K562 (cell line): Measurements from ENCODE around the gene DBH.

Source experiments
- BHLHE40 ChIP-seq: IDR thresholded peaks from 2 replicates; pipeline ENCODE4 v1.6.1; 2011; ENCODE audit warnings: low read length, improper control_type of control experiment
- GATAD2A ChIP-seq: fragments of 450-650 bp; IDR thresholded peaks from 2 replicates; pipeline ENCODE4 v1.6.1; 2017
- HDAC6 ChIP-seq: IDR thresholded peaks from 2 replicates; pipeline ENCODE4 v1.6.1; 2012; ENCODE audit warnings: low read depth, mild to moderate bottlenecking, control low read depth, inconsistent platforms, low read length, moderate library complexity
- HDGF ChIP-seq: fragments of 450-650 bp; IDR thresholded peaks from 2 replicates; pipeline ENCODE4 v1.6.1; 2016
- HNRNPL ChIP-seq: fragments of 200-400 bp; formaldehyde crosslinking; IDR thresholded peaks from 2 replicates; pipeline ENCODE4 v1.6.1; 2017; ENCODE audit warnings: low read depth, mild to moderate bottlenecking, low read length
- POLR2AphosphoS5 ChIP-seq: IDR thresholded peaks from 2 replicates; pipeline ENCODE4 v1.6.1; 2011; ENCODE audit warnings: mild to moderate bottlenecking, low read depth, low read length, moderate library complexity; ENCODE audit not compliant: control insufficient read depth, insufficient read depth
- SUPT5H ChIP-seq: fragments of 450-650 bp; IDR thresholded peaks from 2 replicates; pipeline ENCODE4 v1.6.1; 2016
- TAF1 ChIP-seq: IDR thresholded peaks from 2 replicates; pipeline ENCODE4 v1.6.1; 2011; ENCODE audit warnings: mild to moderate bottlenecking, low read length, moderate library complexity; ENCODE audit not compliant: insufficient read depth, control insufficient read depth, severe bottlenecking; ENCODE audit errors: extremely low read depth
- TF ChIP-seq, protein P1 (sequence below): fragments of 250-450 bp; sonication (Bioruptor Pico); IDR thresholded peaks from 2 replicates; pipeline ENCODE4 v1.4.0; 2020; ENCODE audit warnings: mild to moderate bottlenecking, moderate library complexity
- TF ChIP-seq, protein P2 (sequence below), 3 experiments: IDR thresholded peaks in 2 of 3; conservative IDR thresholded peaks in 1 of 3; 2 replicates each; pipeline ENCODE4 v1.5.1; 2011 to 2012; ENCODE audit warnings: low read length in 3 of 3, mild to moderate bottlenecking in 3 of 3, control low read depth in 2 of 3, improper control_type of control experiment in 1 of 3, inconsistent platforms in 1 of 3, low read depth in 1 of 3, mixed read lengths in 1 of 3, moderate library complexity in 1 of 3; ENCODE audit not compliant: insufficient read depth in 2 of 3
- TF ChIP-seq, protein P3 (sequence below): sonication (generic); formaldehyde crosslinking; IDR thresholded peaks from 2 replicates; pipeline ENCODE4 v1.8.0; 2023; ENCODE audit warnings: mild to moderate bottlenecking, missing genetic modification reagents

DNA sequence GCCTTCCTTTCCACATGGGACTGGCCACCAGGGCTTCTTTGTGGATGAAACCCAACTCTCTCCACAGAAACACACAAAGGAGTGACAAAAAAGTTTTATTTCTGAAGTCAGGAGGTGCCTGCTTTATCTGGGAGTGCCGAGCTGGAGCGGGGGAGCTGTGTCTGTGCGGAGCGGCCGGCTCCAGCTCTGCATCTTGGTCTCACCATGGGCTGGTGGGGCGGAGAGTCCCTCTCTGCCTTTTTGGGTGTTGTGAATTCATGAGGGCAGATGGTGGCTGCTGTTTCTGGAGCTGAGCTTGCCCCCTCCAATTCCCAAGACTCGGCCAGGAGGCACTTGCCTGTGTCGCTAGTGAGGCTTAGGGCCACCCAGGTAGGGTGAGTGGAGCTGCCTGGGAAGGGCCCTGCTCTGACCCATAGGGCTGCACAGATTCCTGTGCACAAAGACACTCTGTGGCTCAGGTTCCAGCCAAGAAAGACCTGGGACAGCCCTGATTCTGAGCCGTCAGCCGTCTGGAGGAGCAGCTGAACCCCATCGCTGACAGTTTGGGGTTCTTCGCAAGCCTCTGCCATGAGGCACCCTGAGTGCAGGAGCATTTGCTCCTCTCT is 1.4 kb downstream of the DBH start:
- TF ChIP-seq, protein P1, sequence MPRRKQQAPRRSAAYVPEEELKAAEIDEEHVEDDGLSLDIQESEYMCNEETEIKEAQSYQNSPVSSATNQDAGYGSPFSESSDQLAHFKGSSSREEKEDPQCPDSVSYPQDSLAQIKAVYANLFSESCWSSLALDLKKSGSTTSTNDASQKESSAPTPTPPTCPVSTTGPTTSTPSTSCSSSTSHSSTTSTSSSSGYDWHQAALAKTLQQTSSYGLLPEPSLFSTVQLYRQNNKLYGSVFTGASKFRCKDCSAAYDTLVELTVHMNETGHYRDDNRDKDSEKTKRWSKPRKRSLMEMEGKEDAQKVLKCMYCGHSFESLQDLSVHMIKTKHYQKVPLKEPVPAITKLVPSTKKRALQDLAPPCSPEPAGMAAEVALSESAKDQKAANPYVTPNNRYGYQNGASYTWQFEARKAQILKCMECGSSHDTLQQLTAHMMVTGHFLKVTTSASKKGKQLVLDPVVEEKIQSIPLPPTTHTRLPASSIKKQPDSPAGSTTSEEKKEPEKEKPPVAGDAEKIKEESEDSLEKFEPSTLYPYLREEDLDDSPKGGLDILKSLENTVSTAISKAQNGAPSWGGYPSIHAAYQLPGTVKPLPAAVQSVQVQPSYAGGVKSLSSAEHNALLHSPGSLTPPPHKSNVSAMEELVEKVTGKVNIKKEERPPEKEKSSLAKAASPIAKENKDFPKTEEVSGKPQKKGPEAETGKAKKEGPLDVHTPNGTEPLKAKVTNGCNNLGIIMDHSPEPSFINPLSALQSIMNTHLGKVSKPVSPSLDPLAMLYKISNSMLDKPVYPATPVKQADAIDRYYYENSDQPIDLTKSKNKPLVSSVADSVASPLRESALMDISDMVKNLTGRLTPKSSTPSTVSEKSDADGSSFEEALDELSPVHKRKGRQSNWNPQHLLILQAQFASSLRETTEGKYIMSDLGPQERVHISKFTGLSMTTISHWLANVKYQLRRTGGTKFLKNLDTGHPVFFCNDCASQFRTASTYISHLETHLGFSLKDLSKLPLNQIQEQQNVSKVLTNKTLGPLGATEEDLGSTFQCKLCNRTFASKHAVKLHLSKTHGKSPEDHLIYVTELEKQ (CRISPR knock-in tag), result no peak
- TF ChIP-seq GATAD2A (no peak), SUPT5H (no peak), HDGF (no peak), TAF1 (no peak), HNRNPL (no peak), BHLHE40 (no peak), POLR2AphosphoS5 (no peak), HDAC6 (no peak)
- TF ChIP-seq, protein P2, sequence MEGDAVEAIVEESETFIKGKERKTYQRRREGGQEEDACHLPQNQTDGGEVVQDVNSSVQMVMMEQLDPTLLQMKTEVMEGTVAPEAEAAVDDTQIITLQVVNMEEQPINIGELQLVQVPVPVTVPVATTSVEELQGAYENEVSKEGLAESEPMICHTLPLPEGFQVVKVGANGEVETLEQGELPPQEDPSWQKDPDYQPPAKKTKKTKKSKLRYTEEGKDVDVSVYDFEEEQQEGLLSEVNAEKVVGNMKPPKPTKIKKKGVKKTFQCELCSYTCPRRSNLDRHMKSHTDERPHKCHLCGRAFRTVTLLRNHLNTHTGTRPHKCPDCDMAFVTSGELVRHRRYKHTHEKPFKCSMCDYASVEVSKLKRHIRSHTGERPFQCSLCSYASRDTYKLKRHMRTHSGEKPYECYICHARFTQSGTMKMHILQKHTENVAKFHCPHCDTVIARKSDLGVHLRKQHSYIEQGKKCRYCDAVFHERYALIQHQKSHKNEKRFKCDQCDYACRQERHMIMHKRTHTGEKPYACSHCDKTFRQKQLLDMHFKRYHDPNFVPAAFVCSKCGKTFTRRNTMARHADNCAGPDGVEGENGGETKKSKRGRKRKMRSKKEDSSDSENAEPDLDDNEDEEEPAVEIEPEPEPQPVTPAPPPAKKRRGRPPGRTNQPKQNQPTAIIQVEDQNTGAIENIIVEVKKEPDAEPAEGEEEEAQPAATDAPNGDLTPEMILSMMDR (IDR thresholded peaks at IDR 0.05 in 2 of 3, conservative IDR thresholded peaks at IDR 0.05 in 1 of 3; ENCODE audit: insufficient read depth in 2 of 3, low read depth in 1 of 3, low read length in 3 of 3), result no peak
- TF ChIP-seq, protein P3, sequence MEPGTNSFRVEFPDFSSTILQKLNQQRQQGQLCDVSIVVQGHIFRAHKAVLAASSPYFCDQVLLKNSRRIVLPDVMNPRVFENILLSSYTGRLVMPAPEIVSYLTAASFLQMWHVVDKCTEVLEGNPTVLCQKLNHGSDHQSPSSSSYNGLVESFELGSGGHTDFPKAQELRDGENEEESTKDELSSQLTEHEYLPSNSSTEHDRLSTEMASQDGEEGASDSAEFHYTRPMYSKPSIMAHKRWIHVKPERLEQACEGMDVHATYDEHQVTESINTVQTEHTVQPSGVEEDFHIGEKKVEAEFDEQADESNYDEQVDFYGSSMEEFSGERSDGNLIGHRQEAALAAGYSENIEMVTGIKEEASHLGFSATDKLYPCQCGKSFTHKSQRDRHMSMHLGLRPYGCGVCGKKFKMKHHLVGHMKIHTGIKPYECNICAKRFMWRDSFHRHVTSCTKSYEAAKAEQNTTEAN (CRISPR knock-in tag), result no peak
